Psoas muscle (tissue), 8 donors: ENCODE results near the gene ARMH2. TPM values are rescaled to one million over a fixed set of nuclear protein-coding genes. Genes with fewer than 3 reads are reported as not detected.

Experiments
- ATAC-seq, 4 donors: fragments of 200-7000 bp; cut with Tn5 transposase; one replicate each; pipeline ENCODE4 v1.9.1; 2020; ENCODE audit warnings: moderate library complexity in 3 of 4, mild to moderate bottlenecking in 2 of 4
- DNase-seq, 2 donors: peaks; one replicate each; pipeline ENCODE4 v3.0.0-alpha.2; 2020
- H3K27ac ChIP-seq: fragments of 200-600 bp; one replicate; pipeline ENCODE4 v1.8.0; 2022
- H3K27me3 ChIP-seq, 3 donors: fragments of 200-600 bp in 1 of 3; one replicate each; pipeline versions ENCODE4 v1.6.1 to v1.8.0; 2013 to 2022; ENCODE audit warnings: low read length in 2 of 3, mild to moderate bottlenecking in 2 of 3, moderate library complexity in 1 of 3; ENCODE audit not compliant: insufficient read depth in 3 of 3
- H3K36me3 ChIP-seq, 2 donors: fragments of 200-600 bp in 1 of 2; one replicate each; pipeline versions ENCODE4 v1.6.1 to v1.8.0; 2013 to 2022; ENCODE audit warnings: low read depth in 1 of 2, mild to moderate bottlenecking in 1 of 2, moderate library complexity in 1 of 2; ENCODE audit not compliant: insufficient read depth in 1 of 2
- H3K4me1 ChIP-seq: fragments of 200-600 bp; one replicate; pipeline ENCODE4 v1.8.0; 2022
- H3K4me3 ChIP-seq: fragments of 200-600 bp; one replicate; pipeline ENCODE4 v1.8.0; 2022; ENCODE audit warnings: mild to moderate bottlenecking
- H3K9me3 ChIP-seq: fragments of 200-600 bp; one replicate; pipeline ENCODE4 v1.8.0; 2022
- WGBS, 3 donors: extraction: QIAGEN DNeasy Blood & Tissue Kit; methylation state at CpG; one replicate each; pipeline versions ENCODE4 v1.1.6 to v1.1.7; 2013; 5-methylcytosine and 5-hydroxymethylcytosine counted together
- intact Hi-C, 2 donors: fragments of 100-400 bp; cut with DNase I; formaldehyde crosslinking; loops; one replicate each; pipeline versions ENCODE4 v1.11.0 to v1.14.2; 2022
- long read RNA-seq, 2 donors: library from polyadenylated mRNA; unstranded; transcript quantifications; one replicate each; pipeline ENCODE4 v2.0.0, GENCODE V29; 2021
- polyA plus RNA-seq, 3 donors: library from polyadenylated mRNA; stranded (reverse); fragments of 200-250 nt; gene quantifications; one replicate each; pipeline ENCODE4 v1.2.3, GENCODE V29; 2013
- total RNA-seq, 4 donors: library from RNA; stranded (reverse); fragmentation: NEBNext Ultra II Directional in 2 of 4; extraction: Animal tissue kit (Norgen Biotek cat#: 25700) in 2 of 4; gene quantifications; one replicate each; pipeline versions ENCODE4 v1.2.1 to v1.2.4, GENCODE V29; 2021 to 2023
- TF ChIP-seq, protein P1 (sequence below): fragments of 200-600 bp; IDR thresholded peaks from one replicate; pipeline ENCODE4 v1.8.0; 2022; ENCODE audit warnings: antibody characterized with exemption
- donor health status: healthy with polysubstance abuse.
- donor health status: DM: no; HTN: no; CAD: no; lungs with moderate emphysema.
- donor health status: Bipolar disorder and iron deficiency.
- donor health status: healthy.
- donor health status: DM: yes; HTN: yes; CAD: no.
- donor health status: DM: no; HTN: no; CAD: no.
- donor health status: DM: no; HTN: no; CAD: no.
- donor health status: DM: yes; HTN: yes; CAD: no.

Gene ARMH2
- total RNA-seq (not detected), polyA plus RNA-seq (not detected)
- long read RNA-seq, donor 1: 0 reads
- long read RNA-seq, donor 2: 0 reads

DNA sequence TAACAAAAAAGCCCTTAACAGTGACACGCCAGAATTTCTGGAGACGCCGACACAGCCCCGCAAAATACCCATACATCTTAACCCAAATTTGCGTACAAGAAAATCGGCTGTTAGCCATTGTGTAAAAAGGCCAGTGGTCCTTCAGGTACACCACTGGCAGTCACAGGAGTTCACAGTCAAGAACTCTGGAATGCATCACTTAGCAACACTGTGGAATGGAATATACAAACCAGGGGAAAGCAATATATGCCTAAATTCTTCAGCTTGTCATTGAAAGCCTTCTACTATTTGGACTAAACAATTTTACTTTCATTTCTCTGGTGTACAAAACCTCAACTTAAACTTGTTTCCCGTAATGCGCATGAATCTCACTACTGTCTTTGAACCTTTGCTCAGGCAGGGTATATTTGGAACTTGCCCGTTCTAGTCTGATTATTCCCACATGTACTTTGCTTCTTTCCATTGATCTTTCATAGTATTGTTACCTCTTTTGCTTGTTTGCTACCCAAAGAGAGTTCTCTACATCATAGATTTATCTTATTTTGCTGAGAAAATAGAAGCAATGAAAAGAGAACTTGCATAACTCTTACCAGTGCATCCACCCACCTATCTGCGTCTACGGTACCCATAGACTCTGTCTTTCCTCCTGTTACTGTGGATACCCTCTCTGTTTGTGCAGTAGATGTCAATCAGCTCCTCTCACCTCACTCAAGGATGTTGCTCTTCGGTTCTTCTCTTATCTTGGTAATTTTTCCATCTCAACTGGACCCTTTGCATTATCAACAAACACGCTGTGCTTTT, at the start of gene ARMH2:
ARMH2 (minus strand) TSS at position 178 of the 801 bp plus-strand sequence; CDS start at position 118, 60 bp downstream.
- Histone ChIP-seq H3K36me3 (no peaks in the 10 kb centered on the region), H3K27me3 (no peaks in the 10 kb centered on the region), H3K4me3 (no peak within 1 kb of the TSS), H3K9me3 (no peaks in the 10 kb centered on the region), H3K27ac (no peak within 1 kb of the TSS), H3K4me1 (no peaks in the 10 kb centered on the region)
- ATAC-seq: no peak
- intact Hi-C loops: no loop called here
- DNase-seq: no peak
- 94 to 96% (median 94%) methylated on average over 13 of the region's 13 CpGs for WGBS, 3 donors
- TF ChIP-seq, protein P1, sequence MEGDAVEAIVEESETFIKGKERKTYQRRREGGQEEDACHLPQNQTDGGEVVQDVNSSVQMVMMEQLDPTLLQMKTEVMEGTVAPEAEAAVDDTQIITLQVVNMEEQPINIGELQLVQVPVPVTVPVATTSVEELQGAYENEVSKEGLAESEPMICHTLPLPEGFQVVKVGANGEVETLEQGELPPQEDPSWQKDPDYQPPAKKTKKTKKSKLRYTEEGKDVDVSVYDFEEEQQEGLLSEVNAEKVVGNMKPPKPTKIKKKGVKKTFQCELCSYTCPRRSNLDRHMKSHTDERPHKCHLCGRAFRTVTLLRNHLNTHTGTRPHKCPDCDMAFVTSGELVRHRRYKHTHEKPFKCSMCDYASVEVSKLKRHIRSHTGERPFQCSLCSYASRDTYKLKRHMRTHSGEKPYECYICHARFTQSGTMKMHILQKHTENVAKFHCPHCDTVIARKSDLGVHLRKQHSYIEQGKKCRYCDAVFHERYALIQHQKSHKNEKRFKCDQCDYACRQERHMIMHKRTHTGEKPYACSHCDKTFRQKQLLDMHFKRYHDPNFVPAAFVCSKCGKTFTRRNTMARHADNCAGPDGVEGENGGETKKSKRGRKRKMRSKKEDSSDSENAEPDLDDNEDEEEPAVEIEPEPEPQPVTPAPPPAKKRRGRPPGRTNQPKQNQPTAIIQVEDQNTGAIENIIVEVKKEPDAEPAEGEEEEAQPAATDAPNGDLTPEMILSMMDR: no peak

DNA sequence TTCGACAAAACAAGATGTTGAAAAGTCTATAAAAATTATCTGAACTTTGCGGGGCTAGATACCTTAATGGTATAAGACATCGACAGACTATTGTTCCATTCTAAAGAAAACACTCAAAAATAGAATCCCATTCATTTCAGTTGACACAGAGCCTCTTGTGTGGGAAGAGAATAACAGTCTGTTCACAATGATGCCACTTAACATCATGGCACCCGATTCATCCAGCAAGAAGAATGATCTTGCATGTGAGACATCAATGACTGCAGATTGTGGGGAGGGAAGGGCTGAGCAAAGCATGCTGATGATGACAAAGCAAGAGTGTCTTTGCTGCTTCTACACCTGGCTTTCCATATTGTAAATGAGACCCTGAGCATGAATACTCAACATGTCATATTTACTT, 49.7 kb upstream of the ARMH2 start:
- H3K9me3 ChIP-seq: no peaks in the 10 kb centered on the region
- DNase-seq (no peak), ATAC-seq (no peak)
- H3K27ac ChIP-seq: no peak overlapping the region
- intact Hi-C loops: no loop called here
- no peaks in the 10 kb centered on the region for H3K27me3 ChIP-seq
- no peaks in the 10 kb centered on the region for H3K4me1 ChIP-seq
- peaks cover 0 to 80% of the 10 kb centered on the region in 2 donors for H3K36me3 ChIP-seq
- H3K4me3 ChIP-seq: no peak overlapping the region
- 92 to 97% (median 96%) methylated on average over 4 of the region's 4 CpGs for WGBS, 3 donors
- TF ChIP-seq, protein P1: no peak

DNA sequence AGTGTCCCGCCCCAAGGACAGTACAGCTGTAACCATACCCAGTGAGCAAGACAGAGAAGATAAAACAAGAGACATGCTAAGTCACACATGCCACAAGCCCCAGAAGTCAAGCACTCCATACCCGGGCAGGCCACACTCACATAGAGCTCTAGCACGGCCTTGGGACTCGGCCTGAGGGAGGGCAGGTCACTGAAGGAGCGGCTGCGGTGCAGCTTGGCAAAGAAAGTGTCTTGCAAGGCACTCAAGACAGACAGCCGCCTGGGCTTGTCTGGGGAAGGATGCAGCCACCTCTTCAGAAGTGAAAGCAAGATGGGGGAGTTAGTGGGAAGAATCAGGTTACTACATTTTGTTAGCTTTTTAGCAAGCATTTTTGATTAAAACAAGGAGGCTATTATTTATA, 48.7 kb upstream of the ARMH2 start:
- TF ChIP-seq, protein P1: no peak
- no peak overlapping the region for H3K27ac ChIP-seq
- no peak for DNase-seq
- peaks cover 0 to 84% of the 10 kb centered on the region in 2 donors for H3K36me3 ChIP-seq
- no peaks in the 10 kb centered on the region for H3K4me1 ChIP-seq
- 84 to 92% (median 90%) methylated on average over 7 of the region's 7 CpGs for WGBS, 3 donors
- intact Hi-C loops: no loop called here
- no peak overlapping the region for H3K4me3 ChIP-seq
- H3K9me3 ChIP-seq: no peaks in the 10 kb centered on the region
- ATAC-seq: no peak
- H3K27me3 ChIP-seq: no peaks in the 10 kb centered on the region

DNA sequence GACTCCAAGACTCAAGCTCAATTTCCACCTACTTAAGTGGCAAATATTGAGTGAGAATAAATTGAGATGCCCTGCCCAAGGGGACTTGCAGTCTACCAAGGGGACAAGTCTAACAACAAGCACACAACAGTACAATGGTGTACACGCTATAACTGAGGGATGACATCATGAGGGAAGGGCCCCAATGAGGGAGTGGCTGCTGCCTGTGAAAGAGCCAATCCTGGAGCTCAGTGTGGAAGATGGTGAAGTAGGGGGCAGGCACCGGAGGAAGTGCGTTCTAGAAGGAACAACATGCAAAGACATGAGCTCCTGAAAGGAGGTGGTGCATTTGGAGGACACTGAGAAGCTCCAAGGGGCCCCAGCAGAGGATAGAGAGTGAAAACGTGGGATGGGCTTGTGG, 46.9 kb upstream of the ARMH2 start:
- WGBS, 3 donors: 88 to 93% (median 91%) methylated on average over 4 of the region's 4 CpGs
- H3K36me3 ChIP-seq: peaks cover 5 to 84% of the 10 kb centered on the region in 2 donors
- no peak for ATAC-seq
- no peak overlapping the region for H3K27ac ChIP-seq
- no peaks in the 10 kb centered on the region for H3K27me3 ChIP-seq
- intact Hi-C loops: no loop called here
- no peaks in the 10 kb centered on the region for H3K9me3 ChIP-seq
- TF ChIP-seq, protein P1: no peak
- H3K4me3 ChIP-seq: no peak overlapping the region
- no peak for DNase-seq
- no peaks in the 10 kb centered on the region for H3K4me1 ChIP-seq
